ENCODE data around the gene BLOC1S1.

DNA sequence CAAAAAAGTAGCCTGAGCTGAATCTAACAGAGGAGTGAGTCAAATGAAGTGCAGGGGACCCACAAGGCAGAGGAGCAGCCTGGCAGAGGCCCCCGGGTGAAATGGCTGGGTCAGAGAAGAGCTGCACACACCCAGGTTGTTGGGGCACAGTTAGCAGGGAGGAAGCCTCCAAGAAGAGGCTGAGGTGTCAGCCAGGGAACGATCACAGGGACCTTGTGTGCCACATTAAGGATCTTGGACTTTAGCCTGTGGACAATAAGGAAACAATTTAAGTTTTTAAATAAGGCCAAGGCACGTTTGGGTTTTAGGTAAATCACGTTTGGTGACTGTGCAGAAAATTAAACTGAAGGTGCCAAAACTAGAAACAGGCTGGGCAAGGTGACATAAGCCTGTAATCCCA, 44.1 kb upstream of the BLOC1S1 start:
- TF ChIP-seq FOXP2 (optimal IDR thresholded peaks at IDR 0.05; ENCODE audit: control extremely low read depth, extremely low read length, insufficient read depth): no peak
- no peak for TF ChIP-seq POLR2AphosphoS5 (IDR thresholded peaks at IDR 0.05; ENCODE audit: borderline replicate concordance, low read depth, low read length)
- TF ChIP-seq EZH2 (IDR thresholded peaks at IDR 0.05): no peak
